ENCODE results near the gene SPATA22.

Gene SPATA22

GRCh38 chr17:3398310-3398709, 73.3 kb downstream of the SPATA22 start, which contains the start of gene OR1E1:
TSS of gene OR1E1 (minus strand) at chr17:3398410. CDS start at chr17:3398410, 0 bp downstream.
- no peak for TF ChIP-seq REST (IDR thresholded peaks at IDR 0.05; ENCODE audit: insufficient read depth in 1 of 2, low read depth in 2 of 2, low read length in 2 of 2)
- no peak for TF ChIP-seq FOXP2 (optimal IDR thresholded peaks at IDR 0.05; ENCODE audit: borderline replicate concordance, extremely low read depth, extremely low read length, insufficient read depth)
- TF ChIP-seq TAF1 (IDR thresholded peaks at IDR 0.05; ENCODE audit: borderline replicate concordance, insufficient read depth, low read length), result no peak
- TF ChIP-seq POLR2AphosphoS5 (IDR thresholded peaks at IDR 0.05; ENCODE audit: low read depth, low read length), result no peak
- no peak for TF ChIP-seq SIN3A (IDR thresholded peaks at IDR 0.05; ENCODE audit: borderline replicate concordance, insufficient read depth, low read length)

GRCh38 chr17:3397801-3398200, 73.8 kb downstream of the SPATA22 start:
- TF ChIP-seq REST (IDR thresholded peaks at IDR 0.05; ENCODE audit: insufficient read depth in 1 of 2, low read depth in 2 of 2, low read length in 2 of 2), result peak; percentile 74 to 88

All from PFSK-1 (cell line).